ENCODE results near the gene LAMTOR5. TPM values are rescaled to one million over a fixed set of nuclear protein-coding genes. Genes with fewer than 3 reads are reported as not detected.

The LAMTOR5 gene
- polyA plus RNA-seq, 1 of the 3 experiments (the other 2 are of a cell fraction): 442 TPM

DNA sequence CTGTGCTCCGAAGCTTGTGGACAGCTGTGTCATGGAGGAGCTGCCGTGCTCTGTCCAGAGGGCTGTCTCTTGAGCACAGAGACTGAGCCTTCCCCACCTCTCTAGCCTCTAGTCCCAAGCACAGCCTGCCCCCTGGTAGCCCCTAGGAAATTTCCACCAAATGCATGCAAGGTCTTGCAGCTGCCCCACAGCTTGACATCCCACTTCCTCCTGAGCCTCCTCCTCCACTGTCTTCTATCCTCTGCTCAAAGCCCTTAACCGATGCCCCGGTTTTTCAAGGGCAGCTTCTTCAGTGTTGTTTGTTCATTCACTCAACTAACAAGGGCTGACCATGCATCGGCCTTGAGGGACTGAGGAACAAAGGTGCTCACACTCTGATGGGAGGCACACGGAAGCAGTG lies 22.9 kb upstream of the LAMTOR5 start (continued):
- no peak for TF ChIP-seq CTCF (IDR thresholded peaks at IDR 0.05)

DNA sequence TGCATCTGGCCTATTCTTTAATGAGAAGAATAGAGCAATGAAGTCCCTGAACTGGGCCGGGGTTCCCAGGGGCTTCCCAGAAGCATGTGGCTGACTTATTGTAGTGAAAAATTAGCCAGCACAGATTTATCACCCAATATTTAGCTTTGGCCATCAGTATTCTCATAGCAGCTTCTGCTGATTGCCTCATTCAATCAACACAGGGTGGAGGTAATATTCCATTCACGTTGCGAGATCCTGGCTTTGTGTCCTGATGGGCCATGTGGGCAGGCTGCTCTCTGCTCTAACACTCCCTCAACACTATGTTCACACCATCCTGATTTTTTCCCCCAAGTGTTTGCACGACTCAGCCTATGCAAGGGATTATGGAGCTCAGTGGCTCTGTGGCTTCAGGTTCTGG lies 21.5 kb upstream of the LAMTOR5 start:
- POLR2A ChIA-PET: interaction anchor here (0.7 kb wide), 2 partner anchors 8 to 228 kb away, joined by 4 to 6 read pairs; no protein-coding TSS in a partner anchor
- no peak for DNase-seq
- Histone ChIP-seq H3K4me1 (ENCODE audit: control insufficient read depth in 1 of 2, insufficient read depth in 2 of 2, low read depth in 1 of 2, low read length in 1 of 2) (no peaks in the 10 kb centered on the region; a peak in 1 of 4 replicates), H3K79me2 (ENCODE audit: insufficient read depth) (no peaks in the 10 kb centered on the region), H3K36me3 (replicated peaks in 1 of 2; ENCODE audit: control insufficient read depth in 1 of 2, insufficient read depth in 2 of 2, low read length in 1 of 2) (no peaks in the 10 kb centered on the region), H3F3A (replicated peaks; ENCODE audit: insufficient read depth) (no peaks in the 10 kb centered on the region), H3K4me3 (ENCODE audit: low read depth in 2 of 2, low read length in 1 of 2) (no peak overlapping the region), H3K4me2 (no peak overlapping the region), H3K27me3 (ENCODE audit: insufficient read depth) (peaks cover 23% of the 10 kb centered on the region), H3K9ac (no peak overlapping the region), H3K9me2 (no peaks in the 10 kb centered on the region), H4K20me1 (ENCODE audit: insufficient read depth) (no peaks in the 10 kb centered on the region), H3K9me3 (no peaks in the 10 kb centered on the region), H2AFZ (ENCODE audit: low read depth) (no peak overlapping the region), H3K27ac (ENCODE audit: low read depth in 2 of 2, low read length in 1 of 2) (no peak overlapping the region)
- no peak for TF ChIP-seq POLR2AphosphoS5 (IDR thresholded peaks at IDR 0.05; ENCODE audit: low read depth, low read length)
- TF ChIP-seq RCOR1 (IDR thresholded peaks at IDR 0.05; ENCODE audit: low read length): no peak
- no peak for TF ChIP-seq GABPA (IDR thresholded peaks at IDR 0.05; ENCODE audit: low read depth)
- TF ChIP-seq NRF1 (IDR thresholded peaks at IDR 0.05; ENCODE audit: low read depth, low read length): no peak
- TF ChIP-seq, protein P1, sequence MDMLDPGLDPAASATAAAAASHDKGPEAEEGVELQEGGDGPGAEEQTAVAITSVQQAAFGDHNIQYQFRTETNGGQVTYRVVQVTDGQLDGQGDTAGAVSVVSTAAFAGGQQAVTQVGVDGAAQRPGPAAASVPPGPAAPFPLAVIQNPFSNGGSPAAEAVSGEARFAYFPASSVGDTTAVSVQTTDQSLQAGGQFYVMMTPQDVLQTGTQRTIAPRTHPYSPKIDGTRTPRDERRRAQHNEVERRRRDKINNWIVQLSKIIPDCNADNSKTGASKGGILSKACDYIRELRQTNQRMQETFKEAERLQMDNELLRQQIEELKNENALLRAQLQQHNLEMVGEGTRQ (IDR thresholded peaks at IDR 0.05; ENCODE audit: borderline replicate concordance, low read depth, low read length): no peak
- TF ChIP-seq, protein P2, sequence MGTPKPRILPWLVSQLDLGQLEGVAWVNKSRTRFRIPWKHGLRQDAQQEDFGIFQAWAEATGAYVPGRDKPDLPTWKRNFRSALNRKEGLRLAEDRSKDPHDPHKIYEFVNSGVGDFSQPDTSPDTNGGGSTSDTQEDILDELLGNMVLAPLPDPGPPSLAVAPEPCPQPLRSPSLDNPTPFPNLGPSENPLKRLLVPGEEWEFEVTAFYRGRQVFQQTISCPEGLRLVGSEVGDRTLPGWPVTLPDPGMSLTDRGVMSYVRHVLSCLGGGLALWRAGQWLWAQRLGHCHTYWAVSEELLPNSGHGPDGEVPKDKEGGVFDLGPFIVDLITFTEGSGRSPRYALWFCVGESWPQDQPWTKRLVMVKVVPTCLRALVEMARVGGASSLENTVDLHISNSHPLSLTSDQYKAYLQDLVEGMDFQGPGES (IDR thresholded peaks at IDR 0.05; ENCODE audit: low read depth, low read length): no peak
- no peak for TF ChIP-seq FOXM1 (IDR thresholded peaks at IDR 0.05; ENCODE audit: low read depth)
- TF ChIP-seq RFX5 (IDR thresholded peaks at IDR 0.05; ENCODE audit: low read length): no peak
- no peak for TF ChIP-seq REST (IDR thresholded peaks at IDR 0.05; ENCODE audit: low read depth, low read length)
- CTCF ChIA-PET: interaction anchor here (1.2 to 8.2 kb wide), 6 partner anchors 8 to 221 kb away, joined by 3 to 41 read pairs (median 14); no protein-coding TSS in a partner anchor
- 37% methylated on average over 4 of the region's 4 CpGs for WGBS (ENCODE audit: low lambda C conversion rate)
